Transverse colon (tissue), 4 donors: ENCODE results near the gene PLEKHH2. TPM values are rescaled to one million over a fixed set of nuclear protein-coding genes. Genes with fewer than 3 reads are reported as not detected.

Experiments
- DNase-seq: peaks from one replicate; pipeline ENCODE4 v3.0.0-alpha.2; 2019
- H3K27ac ChIP-seq, 4 donors: fragments of 200-600 bp; sonication (generic); 2 replicates each; pipeline ENCODE4 v1.5.1; 2016 to 2018; ENCODE audit warnings: inconsistent platforms in 4 of 4
- H3K27me3 ChIP-seq: fragments of 200-600 bp; sonication (generic); 2 replicates; pipeline ENCODE4 v1.5.1; 2017; ENCODE audit warnings: inconsistent platforms
- H3K36me3 ChIP-seq, 4 donors: fragments of 200-600 bp; sonication (generic); 2 replicates each; pipeline ENCODE4 v1.5.1; 2017 to 2019; ENCODE audit warnings: inconsistent platforms in 4 of 4
- H3K4me1 ChIP-seq, 4 donors: fragments of 200-600 bp; sonication (generic); 2 replicates each; pipeline ENCODE4 v1.5.1; 2017 to 2020; ENCODE audit warnings: inconsistent platforms in 4 of 4
- H3K4me3 ChIP-seq, 4 donors: fragments of 200-600 bp; sonication (generic); 1 replicate in 1 of 4; 2 replicates in 3 of 4; pipeline versions ENCODE4 v1.5.1 to v1.6.1; 2017 to 2019; ENCODE audit warnings: inconsistent platforms in 4 of 4
- H3K9me3 ChIP-seq, 2 donors: fragments of 200-600 bp; sonication (generic); 2 replicates each; pipeline ENCODE4 v1.5.1; 2017 to 2019; ENCODE audit warnings: inconsistent platforms in 2 of 2
- CTCF ChIP-seq, 5 experiments: fragments of 200-600 bp in 3 of 5; fragments of 450-650 bp in 2 of 5; sonication (generic) in 3 of 5; IDR thresholded peaks; 1 replicate in 2 of 5; 2 replicates in 3 of 5; pipeline ENCODE4 v1.5.1; 2016 to 2017; ENCODE audit warnings: antibody characterized with exemption in 5 of 5, inconsistent platforms in 3 of 5, mild to moderate bottlenecking in 2 of 5, moderate library complexity in 1 of 5
- EP300 ChIP-seq: sonication (generic); formaldehyde crosslinking; IDR thresholded peaks from one replicate; pipeline ENCODE4 v1.6.1; 2017; ENCODE audit warnings: antibody characterized with exemption, low read depth
- POLR2A ChIP-seq: fragments of 450-650 bp; IDR thresholded peaks from one replicate; pipeline ENCODE4 v1.6.1; 2016; ENCODE audit warnings: antibody characterized with exemption, mild to moderate bottlenecking, moderate library complexity
- POLR2AphosphoS5 ChIP-seq, 3 donors: sonication (generic); formaldehyde crosslinking; IDR thresholded peaks; one replicate each; pipeline ENCODE4 v1.6.1; 2016; ENCODE audit warnings: antibody characterized with exemption in 3 of 3
- WGBS, 2 donors: methylation state at CpG; one replicate each; pipeline ENCODE4 v1.1.5; 2018; ENCODE audit warnings: low coverage in 1 of 2; 5-methylcytosine and 5-hydroxymethylcytosine counted together
- in situ Hi-C, 4 donors: fragments of 200-750 bp; cut with MboI; loops; one replicate each; pipeline versions ENCODE4 v1.15.0 to v1.15.1; 2017; ENCODE audit warnings: low sequenced_read_pairs in 3 of 4, low pct_ligation_motif_present in 1 of 4, low pct_unique_long_range_greater_than_20kb in 1 of 4
- intact Hi-C: fragments of 100-400 bp; cut with DNase I; formaldehyde crosslinking; loops from one replicate; pipeline ENCODE4 v1.15.1; 2023; ENCODE audit warnings: low total_unique reads
- total RNA-seq, 4 donors: library from RNA; depleted of rRNA; stranded (reverse); fragments of >200 nt; gene quantifications; one replicate each; pipeline ENCODE4 v1.1.0, GENCODE V29; 2016

PLEKHH2 gene
- total RNA-seq, 4 donors from 2014 or later, result 7.2 to 32.4 (median 12.3) TPM

GRCh38 chr2:43787895-43788294 is 150.8 kb downstream of the PLEKHH2 start:
- H3K36me3 ChIP-seq, result peaks cover 0 to 1% (median 0%) of the 10 kb centered on the region in 4 donors
- no peak overlapping the region for H3K27ac ChIP-seq

GRCh38 chr2:43788646-43789045 is 151.6 kb downstream of the PLEKHH2 start:
- TF ChIP-seq POLR2A (no peak), EP300 (no peak), POLR2AphosphoS5 (IDR thresholded peaks at IDR 0.05) (no peak), CTCF (IDR thresholded peaks at IDR 0.05) (no peak)
- intact Hi-C loops, result no loop called here

More at GRCh38 chr2:43787895-43788294, 150.8 kb downstream of the PLEKHH2 start:
- no peaks in the 10 kb centered on the region for H3K27me3 ChIP-seq
- in situ Hi-C loops, result no loop called here
- no peak for TF ChIP-seq CTCF (IDR thresholded peaks at IDR 0.05)
- no peak for TF ChIP-seq EP300
- no peak for TF ChIP-seq POLR2A
- TF ChIP-seq POLR2AphosphoS5 (IDR thresholded peaks at IDR 0.05), result no peak
- no peaks in the 10 kb centered on the region for H3K9me3 ChIP-seq
- no peak overlapping the region for H3K4me3 ChIP-seq
- intact Hi-C loops, result no loop called here
- peaks cover 0 to 4% (median 0%) of the 10 kb centered on the region in 4 donors for H3K4me1 ChIP-seq
- no peak for DNase-seq

GRCh38 chr2:43790147-43790546 is 153.1 kb downstream of the PLEKHH2 start:
- in situ Hi-C loops, result no loop called here
- no peaks in the 10 kb centered on the region for H3K27me3 ChIP-seq
- peaks cover 0 to 4% (median 0%) of the 10 kb centered on the region in 4 donors for H3K4me1 ChIP-seq
- H3K9me3 ChIP-seq, result no peaks in the 10 kb centered on the region
- intact Hi-C loops, result no loop called here
- H3K27ac ChIP-seq, result peak overlapping the region in 3 of 4 donors; percentile 7 to 51 (median 16)
- no peak overlapping the region for H3K4me3 ChIP-seq
- WGBS, 2 donors, result 76% methylated on average over 5 of the region's 5 CpGs
- TF ChIP-seq EP300, result no peak
- TF ChIP-seq POLR2A, result no peak
- TF ChIP-seq CTCF (IDR thresholded peaks at IDR 0.05), result no peak
- no peak for TF ChIP-seq POLR2AphosphoS5 (IDR thresholded peaks at IDR 0.05)
- no peak for DNase-seq
- no peaks in the 10 kb centered on the region for H3K36me3 ChIP-seq

More at GRCh38 chr2:43788646-43789045, 151.6 kb downstream of the PLEKHH2 start:
- 100% methylated on average over 1 of the region's 1 CpG for WGBS, 2 donors
- Histone ChIP-seq H3K4me1 (peaks cover 0 to 4% (median 0%) of the 10 kb centered on the region in 4 donors), H3K9me3 (no peaks in the 10 kb centered on the region), H3K4me3 (no peak overlapping the region), H3K27ac (no peak overlapping the region), H3K36me3 (peaks cover 0 to 1% (median 0%) of the 10 kb centered on the region in 4 donors), H3K27me3 (no peaks in the 10 kb centered on the region)
- in situ Hi-C loops, result no loop called here
- DNase-seq, result no peak

- in situ Hi-C loops, result no loop called here
- H3K9me3 ChIP-seq, result no peaks in the 10 kb centered on the region
- no peak overlapping the region for H3K4me3 ChIP-seq
- intact Hi-C loops, result no loop called here
- no peaks in the 10 kb centered on the region for H3K36me3 ChIP-seq
- 98 to 100% methylated on average over 1 to 2 of the region's 2 CpGs for WGBS, 2 donors
- TF ChIP-seq CTCF (IDR thresholded peaks at IDR 0.05), result no peak
- no peak for TF ChIP-seq POLR2AphosphoS5 (IDR thresholded peaks at IDR 0.05)
- no peak for TF ChIP-seq EP300
- no peak for TF ChIP-seq POLR2A
- DNase-seq, result no peak
- peak overlapping the region in 3 of 4 donors; percentile 1 to 51 (median 14) for H3K27ac ChIP-seq
- peaks cover 0 to 4% (median 0%) of the 10 kb centered on the region in 4 donors for H3K4me1 ChIP-seq
- no peaks in the 10 kb centered on the region for H3K27me3 ChIP-seq
These were observed 154.1 kb downstream of the PLEKHH2 start for GRCh38 chr2:43791035-43791765.
